ENCODE results near the gene VAV3.

The VAV3 gene

GRCh38 chr1:107782217-107782845 lies 182.6 kb downstream of the VAV3 start:
- H3K27ac ChIP-seq (ENCODE audit: low read depth, low read length), result no peak overlapping the region
- no peaks in the 10 kb centered on the region for H3K36me3 ChIP-seq (ENCODE audit: insufficient read depth, low read length)
- no peaks in the 10 kb centered on the region for H3K79me2 ChIP-seq (ENCODE audit: control insufficient read depth, insufficient read depth, low read length, unreplicated experiment)
- no peak overlapping the region for H3K4me3 ChIP-seq (ENCODE audit: low read depth, low read length)
- no peak overlapping the region for H2AFZ ChIP-seq (ENCODE audit: low read length, unreplicated experiment)
- H3K27me3 ChIP-seq (ENCODE audit: insufficient read depth, low read length), result peaks cover 16% of the 10 kb centered on the region
- no peaks in the 10 kb centered on the region for H3K4me1 ChIP-seq (ENCODE audit: control insufficient read depth, insufficient read depth, low read length, unreplicated experiment)

DNA sequence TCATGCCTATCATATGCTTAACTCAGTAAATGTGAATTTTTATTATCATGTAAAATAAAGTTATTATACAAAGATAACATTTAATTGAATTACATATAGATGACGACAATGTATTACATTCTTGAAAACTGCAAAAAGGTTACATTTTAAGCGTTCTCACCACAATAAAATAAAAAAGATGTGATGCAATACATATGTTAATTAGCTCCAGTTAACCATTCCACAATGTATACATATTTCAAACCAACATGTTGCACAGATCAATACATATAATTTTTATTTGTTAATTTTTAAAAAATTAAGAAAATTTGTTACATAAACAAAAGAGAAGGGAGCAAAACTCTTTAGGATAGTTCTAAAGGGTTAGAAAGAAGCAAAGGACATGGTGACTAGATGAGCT lies 183.7 kb downstream of the VAV3 start:
- no peaks in the 10 kb centered on the region for H3K79me2 ChIP-seq (ENCODE audit: control insufficient read depth, insufficient read depth, low read length, unreplicated experiment)
- H2AFZ ChIP-seq (ENCODE audit: low read length, unreplicated experiment), result no peak overlapping the region
- no peak overlapping the region for H3K27ac ChIP-seq (ENCODE audit: low read depth, low read length)
- H3K36me3 ChIP-seq (ENCODE audit: insufficient read depth, low read length), result no peaks in the 10 kb centered on the region
- peaks cover 26% of the 10 kb centered on the region for H3K27me3 ChIP-seq (ENCODE audit: insufficient read depth, low read length)
- H3K4me3 ChIP-seq (ENCODE audit: low read depth, low read length), result no peak overlapping the region
- no peaks in the 10 kb centered on the region for H3K4me1 ChIP-seq (ENCODE audit: control insufficient read depth, insufficient read depth, low read length, unreplicated experiment)

DNA sequence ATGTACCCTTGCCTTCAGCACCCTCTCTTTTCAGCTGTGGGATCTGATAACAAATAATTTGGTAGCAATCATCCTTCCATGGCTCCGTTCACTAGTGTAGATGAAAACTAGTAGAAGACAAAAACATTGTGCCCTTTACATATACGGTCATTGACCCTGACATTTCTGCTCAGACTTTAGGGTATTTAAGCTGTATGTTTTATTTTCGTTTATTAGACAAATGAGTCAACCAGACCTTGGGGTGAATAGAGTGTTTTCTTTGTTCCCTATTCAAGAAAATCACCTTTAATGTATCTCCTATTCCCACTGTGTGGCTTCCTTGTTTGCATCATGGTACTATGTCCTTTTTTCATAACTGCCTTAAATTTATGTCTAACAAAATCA lies 187.3 kb downstream of the VAV3 start:
- Histone ChIP-seq H3K79me2 (ENCODE audit: control insufficient read depth, insufficient read depth, low read length, unreplicated experiment) (no peaks in the 10 kb centered on the region), H2AFZ (ENCODE audit: low read length, unreplicated experiment) (no peak overlapping the region), H3K27ac (ENCODE audit: low read depth, low read length) (no peak overlapping the region), H3K36me3 (ENCODE audit: insufficient read depth, low read length) (no peaks in the 10 kb centered on the region), H3K4me1 (ENCODE audit: control insufficient read depth, insufficient read depth, low read length, unreplicated experiment) (no peaks in the 10 kb centered on the region), H3K4me3 (ENCODE audit: low read depth, low read length) (no peak overlapping the region), H3K27me3 (ENCODE audit: insufficient read depth, low read length) (peaks cover 38% of the 10 kb centered on the region)

DNA sequence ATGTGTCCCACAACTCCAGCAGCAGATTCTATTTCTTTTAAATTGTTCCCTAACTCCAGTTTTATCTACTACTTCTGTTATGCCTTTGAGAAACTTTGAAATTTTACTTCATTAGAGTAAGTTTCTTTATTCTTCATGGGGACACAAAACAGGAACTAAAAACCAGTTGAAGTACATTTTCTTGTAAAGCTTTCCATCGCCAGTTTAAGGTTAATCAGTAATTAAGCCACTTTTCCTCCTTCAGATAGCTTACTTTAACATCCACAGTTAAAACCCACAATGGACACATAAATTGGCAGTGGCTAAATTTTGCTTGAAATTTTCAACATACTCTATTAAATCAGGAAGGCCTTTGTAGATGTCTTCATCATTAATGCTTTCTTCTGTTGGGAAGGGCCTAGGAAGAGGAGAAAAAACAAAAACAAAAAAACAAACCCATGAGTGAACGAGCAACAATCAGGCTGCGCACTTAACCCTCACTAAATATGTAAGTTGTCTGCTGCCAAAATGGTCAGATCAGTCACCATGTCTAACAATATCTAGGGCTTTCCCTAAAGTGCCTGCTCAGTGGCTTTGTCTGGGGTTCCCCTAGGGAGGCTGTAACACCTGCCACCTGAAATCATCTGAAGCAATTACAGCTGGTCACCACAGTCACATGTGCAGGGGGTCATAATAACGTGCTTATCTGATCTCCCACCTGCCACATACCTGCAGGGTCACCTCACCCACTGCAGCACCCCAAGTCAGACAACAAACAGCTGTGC lies 187.9 kb downstream of the VAV3 start:
- Histone ChIP-seq H3K27ac (ENCODE audit: low read depth, low read length) (no peak overlapping the region), H3K36me3 (ENCODE audit: insufficient read depth, low read length) (no peaks in the 10 kb centered on the region), H2AFZ (ENCODE audit: low read length, unreplicated experiment) (no peak overlapping the region), H3K79me2 (ENCODE audit: control insufficient read depth, insufficient read depth, low read length, unreplicated experiment) (no peaks in the 10 kb centered on the region), H3K27me3 (ENCODE audit: insufficient read depth, low read length) (peaks cover 43% of the 10 kb centered on the region), H3K4me3 (ENCODE audit: low read depth, low read length) (no peak overlapping the region), H3K4me1 (ENCODE audit: control insufficient read depth, insufficient read depth, low read length, unreplicated experiment) (no peaks in the 10 kb centered on the region)

DNA sequence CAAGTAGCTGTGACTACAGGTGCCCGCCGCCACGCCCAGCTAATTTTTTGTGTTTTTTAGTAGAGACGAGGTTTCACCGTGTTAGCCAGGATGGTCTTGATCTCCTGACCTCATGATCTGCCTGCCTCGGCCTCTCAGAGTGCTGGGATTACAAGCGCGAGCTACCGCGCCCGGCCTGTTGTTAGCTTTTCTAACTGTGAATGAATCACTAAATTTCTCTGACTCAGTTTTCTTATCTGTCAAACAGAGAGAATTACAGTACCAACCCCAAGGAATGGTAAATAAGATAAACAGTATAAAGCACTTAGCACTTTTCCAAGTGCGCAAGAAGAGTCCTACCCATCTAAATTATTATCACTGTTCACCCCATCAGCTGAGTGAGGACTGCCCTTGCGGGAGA lies 193.6 kb downstream of the VAV3 start:
- Histone ChIP-seq H3K79me2 (ENCODE audit: control insufficient read depth, insufficient read depth, low read length, unreplicated experiment) (no peaks in the 10 kb centered on the region), H3K36me3 (ENCODE audit: insufficient read depth, low read length) (no peaks in the 10 kb centered on the region), H3K4me3 (ENCODE audit: low read depth, low read length) (no peak overlapping the region), H3K27ac (ENCODE audit: low read depth, low read length) (no peak overlapping the region), H3K4me1 (ENCODE audit: control insufficient read depth, insufficient read depth, low read length, unreplicated experiment) (no peaks in the 10 kb centered on the region), H3K27me3 (ENCODE audit: insufficient read depth, low read length) (peaks cover 46% of the 10 kb centered on the region), H2AFZ (ENCODE audit: low read length, unreplicated experiment) (no peak overlapping the region)

- Histone ChIP-seq H3K79me2 (ENCODE audit: control insufficient read depth, insufficient read depth, low read length, unreplicated experiment) (no peaks in the 10 kb centered on the region), H3K27me3 (ENCODE audit: insufficient read depth, low read length) (peaks cover 41% of the 10 kb centered on the region), H3K36me3 (ENCODE audit: insufficient read depth, low read length) (no peaks in the 10 kb centered on the region), H3K27ac (ENCODE audit: low read depth, low read length) (no peak overlapping the region), H3K4me1 (ENCODE audit: control insufficient read depth, insufficient read depth, low read length, unreplicated experiment) (no peaks in the 10 kb centered on the region), H2AFZ (ENCODE audit: low read length, unreplicated experiment) (no peak overlapping the region), H3K4me3 (ENCODE audit: low read depth, low read length) (no peak overlapping the region)
These were observed 197.8 kb downstream of the VAV3 start for GRCh38 chr1:107767156-107767582.

- Histone ChIP-seq H3K79me2 (ENCODE audit: control insufficient read depth, insufficient read depth, low read length, unreplicated experiment) (no peaks in the 10 kb centered on the region), H3K27ac (ENCODE audit: low read depth, low read length) (no peak overlapping the region), H2AFZ (ENCODE audit: low read length, unreplicated experiment) (no peak overlapping the region), H3K4me3 (ENCODE audit: low read depth, low read length) (no peak overlapping the region), H3K36me3 (ENCODE audit: insufficient read depth, low read length) (no peaks in the 10 kb centered on the region), H3K27me3 (ENCODE audit: insufficient read depth, low read length) (peaks cover 41% of the 10 kb centered on the region), H3K4me1 (ENCODE audit: control insufficient read depth, insufficient read depth, low read length, unreplicated experiment) (no peaks in the 10 kb centered on the region)
These were observed 198.4 kb downstream of the VAV3 start for GRCh38 chr1:107766533-107766932.

- Histone ChIP-seq H3K36me3 (ENCODE audit: insufficient read depth, low read length) (no peaks in the 10 kb centered on the region), H3K4me3 (ENCODE audit: low read depth, low read length) (no peak overlapping the region)
These were observed 202.1 kb downstream of the VAV3 start for GRCh38 chr1:107762751-107763390.

DNA sequence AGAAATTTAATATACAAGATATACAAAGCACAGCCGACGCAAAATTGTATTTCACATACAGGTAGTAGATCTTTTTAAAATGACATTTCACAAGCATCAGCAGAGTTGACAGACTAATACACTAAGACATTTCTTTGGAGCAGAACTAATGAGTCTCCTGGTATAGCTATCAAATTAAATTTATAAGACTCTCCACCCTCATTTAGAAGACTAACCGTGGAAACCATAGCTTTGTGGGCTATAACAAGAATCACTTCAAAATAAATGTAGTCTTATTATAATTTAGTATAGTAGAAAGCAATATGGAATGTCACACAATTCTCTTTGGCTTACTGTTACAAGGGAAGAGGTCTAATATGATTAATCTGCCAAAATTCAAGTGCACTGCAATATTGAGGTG lies 204.9 kb downstream of the VAV3 start:
- Histone ChIP-seq H3K27ac (ENCODE audit: low read depth, low read length) (no peak overlapping the region), H3K27me3 (ENCODE audit: insufficient read depth, low read length) (peaks cover 28% of the 10 kb centered on the region), H3K4me3 (ENCODE audit: low read depth, low read length) (no peak overlapping the region), H2AFZ (ENCODE audit: low read length, unreplicated experiment) (no peak overlapping the region), H3K79me2 (ENCODE audit: control insufficient read depth, insufficient read depth, low read length, unreplicated experiment) (no peaks in the 10 kb centered on the region), H3K4me1 (ENCODE audit: control insufficient read depth, insufficient read depth, low read length, unreplicated experiment) (no peaks in the 10 kb centered on the region), H3K36me3 (ENCODE audit: insufficient read depth, low read length) (no peaks in the 10 kb centered on the region)

More at GRCh38 chr1:107762751-107763390, 202.1 kb downstream of the VAV3 start:
- peaks cover 29% of the 10 kb centered on the region for H3K27me3 ChIP-seq (ENCODE audit: insufficient read depth, low read length)
- H2AFZ ChIP-seq (ENCODE audit: low read length, unreplicated experiment), result no peak overlapping the region
- H3K79me2 ChIP-seq (ENCODE audit: control insufficient read depth, insufficient read depth, low read length, unreplicated experiment), result no peaks in the 10 kb centered on the region
- no peaks in the 10 kb centered on the region for H3K4me1 ChIP-seq (ENCODE audit: control insufficient read depth, insufficient read depth, low read length, unreplicated experiment)
- H3K27ac ChIP-seq (ENCODE audit: low read depth, low read length), result no peak overlapping the region

DNA sequence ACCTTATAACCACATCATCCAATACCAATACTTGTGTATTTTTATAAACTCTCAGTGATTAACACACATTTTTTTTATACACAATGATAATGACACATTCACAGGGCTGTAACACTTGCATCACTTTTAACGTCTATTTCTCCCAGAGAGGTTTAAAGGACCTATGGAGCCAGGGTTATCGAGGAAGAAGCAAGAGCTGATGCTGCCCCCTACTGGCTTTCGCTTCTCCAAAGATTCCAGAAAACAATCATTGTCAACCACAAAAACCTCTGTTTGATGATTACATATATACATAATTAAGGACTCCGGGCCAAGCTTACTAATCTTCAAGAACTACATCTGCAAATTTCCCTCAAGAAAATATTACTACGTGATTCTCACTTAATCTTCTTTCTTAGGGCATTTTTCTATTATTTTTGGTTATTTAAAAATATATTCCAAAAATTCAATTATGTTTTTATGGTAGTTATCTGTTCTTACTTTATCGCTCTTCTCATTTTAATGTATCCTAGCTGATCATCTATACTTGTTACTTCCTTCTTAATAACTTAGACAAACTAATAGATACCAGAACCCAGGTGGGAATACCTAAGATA lies 214.5 kb downstream of the VAV3 start:
- no peaks in the 10 kb centered on the region for H3K36me3 ChIP-seq (ENCODE audit: insufficient read depth, low read length)
- no peak overlapping the region for H3K4me3 ChIP-seq (ENCODE audit: low read depth, low read length)
- no peaks in the 10 kb centered on the region for H3K4me1 ChIP-seq (ENCODE audit: control insufficient read depth, insufficient read depth, low read length, unreplicated experiment)
- H3K27ac ChIP-seq (ENCODE audit: low read depth, low read length), result no peak overlapping the region
- no peak overlapping the region for H2AFZ ChIP-seq (ENCODE audit: low read length, unreplicated experiment)
- no peaks in the 10 kb centered on the region for H3K79me2 ChIP-seq (ENCODE audit: control insufficient read depth, insufficient read depth, low read length, unreplicated experiment)
- peaks cover 25% of the 10 kb centered on the region for H3K27me3 ChIP-seq (ENCODE audit: insufficient read depth, low read length)
